ENCODE results near the gene NRARP. TPM values are rescaled to one million over a fixed set of nuclear protein-coding genes. Genes with fewer than 3 reads are reported as not detected.
A peak's percentile ranks its signal among the peaks of the same experiment; 100 is the strongest.

Gene NRARP
- total RNA-seq, 2 experiments from 2014 or later: 0.96 to 1.4 TPM

- CTCF ChIA-PET: no interaction called here
- H3K27me3 ChIP-seq (ENCODE audit: control insufficient read depth in 1 of 2, insufficient read depth in 2 of 2, low read length in 2 of 2): no peaks in the 10 kb centered on the region
- Mint-ChIP-seq H3K4me3 (peak overlapping the region; percentile 11), H3K27ac (no peak overlapping the region), H3K9me3 (no peaks in the 10 kb centered on the region), H3K36me3 (ENCODE audit: low read depth) (no peaks in the 10 kb centered on the region), H3K4me1 (ENCODE audit: low read depth) (peaks cover 6% of the 10 kb centered on the region), H3K27me3 (no peaks in the 10 kb centered on the region)
- H3K4me1 ChIP-seq (ENCODE audit: insufficient read depth, low read length): peaks cover 45% of the 10 kb centered on the region
- TF ChIP-seq, protein P1, sequence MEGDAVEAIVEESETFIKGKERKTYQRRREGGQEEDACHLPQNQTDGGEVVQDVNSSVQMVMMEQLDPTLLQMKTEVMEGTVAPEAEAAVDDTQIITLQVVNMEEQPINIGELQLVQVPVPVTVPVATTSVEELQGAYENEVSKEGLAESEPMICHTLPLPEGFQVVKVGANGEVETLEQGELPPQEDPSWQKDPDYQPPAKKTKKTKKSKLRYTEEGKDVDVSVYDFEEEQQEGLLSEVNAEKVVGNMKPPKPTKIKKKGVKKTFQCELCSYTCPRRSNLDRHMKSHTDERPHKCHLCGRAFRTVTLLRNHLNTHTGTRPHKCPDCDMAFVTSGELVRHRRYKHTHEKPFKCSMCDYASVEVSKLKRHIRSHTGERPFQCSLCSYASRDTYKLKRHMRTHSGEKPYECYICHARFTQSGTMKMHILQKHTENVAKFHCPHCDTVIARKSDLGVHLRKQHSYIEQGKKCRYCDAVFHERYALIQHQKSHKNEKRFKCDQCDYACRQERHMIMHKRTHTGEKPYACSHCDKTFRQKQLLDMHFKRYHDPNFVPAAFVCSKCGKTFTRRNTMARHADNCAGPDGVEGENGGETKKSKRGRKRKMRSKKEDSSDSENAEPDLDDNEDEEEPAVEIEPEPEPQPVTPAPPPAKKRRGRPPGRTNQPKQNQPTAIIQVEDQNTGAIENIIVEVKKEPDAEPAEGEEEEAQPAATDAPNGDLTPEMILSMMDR (IDR thresholded peaks at IDR 0.05): no peak
- ATAC-seq (ENCODE audit: poor library complexity): no peak
- H3K27ac ChIP-seq (ENCODE audit: low read depth in 1 of 2, low read length in 2 of 2): no peak overlapping the region
- DNase-seq: peak in 1 of 14 experiments; percentile 33
- no peaks in the 10 kb centered on the region for H3K36me3 ChIP-seq (ENCODE audit: insufficient read depth, low read length)
- intact Hi-C loops (cut with DNase I, micrococcal nuclease): no loop called here
- POLR2A ChIA-PET: no interaction called here
- peaks cover 0 to 3% of the 10 kb centered on the region in 2 experiments for H3K9me3 ChIP-seq (ENCODE audit: control insufficient read depth in 1 of 2, insufficient read depth in 1 of 2, low read length in 2 of 2)
- H3K4me3 ChIP-seq (ENCODE audit: low read length): no peak overlapping the region
Observed at GRCh38 chr9:137307255-137308056, 5.4 kb upstream of the NRARP start.

GRCh38 chr9:137306850-137307254 is 4.8 kb upstream of the NRARP start:
- Histone ChIP-seq H3K36me3 (ENCODE audit: insufficient read depth, low read length) (no peaks in the 10 kb centered on the region), H3K4me1 (ENCODE audit: insufficient read depth, low read length) (peaks cover 45% of the 10 kb centered on the region), H3K27ac (ENCODE audit: low read depth in 1 of 2, low read length in 2 of 2) (no peak overlapping the region), H3K9me3 (ENCODE audit: control insufficient read depth in 1 of 2, insufficient read depth in 1 of 2, low read length in 2 of 2) (peaks cover 0 to 3% of the 10 kb centered on the region in 2 experiments), H3K4me3 (ENCODE audit: low read length) (no peak overlapping the region), H3K27me3 (ENCODE audit: control insufficient read depth in 1 of 2, insufficient read depth in 2 of 2, low read length in 2 of 2) (no peaks in the 10 kb centered on the region)
- POLR2A ChIA-PET: no interaction called here
- H3K36me3 Mint-ChIP-seq (ENCODE audit: low read depth): no peaks in the 10 kb centered on the region
- intact Hi-C loops (cut with DNase I, micrococcal nuclease): no loop called here
- no peak overlapping the region for H3K4me3 Mint-ChIP-seq
- no peaks in the 10 kb centered on the region for H3K27me3 Mint-ChIP-seq
- no peaks in the 10 kb centered on the region for H3K9me3 Mint-ChIP-seq
- CTCF ChIA-PET: no interaction called here
- TF ChIP-seq, protein P1 (IDR thresholded peaks at IDR 0.05): no peak
- no peak for ATAC-seq (ENCODE audit: poor library complexity)
- no peak overlapping the region for H3K27ac Mint-ChIP-seq
- peak in 1 of 14 experiments; percentile 31 for DNase-seq
- peaks cover 6% of the 10 kb centered on the region for H3K4me1 Mint-ChIP-seq (ENCODE audit: low read depth)

- TF ChIP-seq, protein P1 (IDR thresholded peaks at IDR 0.05): no peak
- ChIA-PET CTCF (no interaction called here), POLR2A (no interaction called here)
- no peak overlapping the region for H3K27ac Mint-ChIP-seq
- H3K36me3 Mint-ChIP-seq (ENCODE audit: low read depth): no peaks in the 10 kb centered on the region
- H3K4me1 Mint-ChIP-seq (ENCODE audit: low read depth): peaks cover 6% of the 10 kb centered on the region
- Histone ChIP-seq H3K27me3 (ENCODE audit: control insufficient read depth in 1 of 2, insufficient read depth in 2 of 2, low read length in 2 of 2) (no peaks in the 10 kb centered on the region), H3K27ac (ENCODE audit: low read depth in 1 of 2, low read length in 2 of 2) (no peak overlapping the region), H3K4me1 (ENCODE audit: insufficient read depth, low read length) (peaks cover 43% of the 10 kb centered on the region), H3K36me3 (ENCODE audit: insufficient read depth, low read length) (no peaks in the 10 kb centered on the region), H3K4me3 (ENCODE audit: low read length) (no peak overlapping the region), H3K9me3 (ENCODE audit: control insufficient read depth in 1 of 2, insufficient read depth in 1 of 2, low read length in 2 of 2) (peaks cover 0 to 3% of the 10 kb centered on the region in 2 experiments)
- H3K4me3 Mint-ChIP-seq: no peak overlapping the region
- H3K27me3 Mint-ChIP-seq: no peaks in the 10 kb centered on the region
- peak in 1 of 14 experiments; percentile 30 for DNase-seq
- H3K9me3 Mint-ChIP-seq: no peaks in the 10 kb centered on the region
- intact Hi-C loops (cut with DNase I, micrococcal nuclease): no loop called here
- no peak for ATAC-seq (ENCODE audit: poor library complexity)
Observed at GRCh38 chr9:137306066-137306849, 4.2 kb upstream of the NRARP start.
